Spleen (tissue), 7 donors: ENCODE results near the gene EEF2K.

ENCODE experiments used
- CTCF ChIP-seq, 11 experiments: fragments of 200-600 bp in 7 of 11; fragments of 450-650 bp in 4 of 11; sonication (generic) in 4 of 11; IDR thresholded peaks in 8 of 11; conservative IDR thresholded peaks in 3 of 11; 1 replicate in 7 of 11; 2 replicates in 4 of 11; pipeline versions ENCODE4 v1.4.0 to v1.8.0; 2016 to 2021; ENCODE audit warnings: antibody characterized with exemption in 11 of 11, inconsistent platforms in 4 of 11, mild to moderate bottlenecking in 1 of 11
- POLR2A ChIP-seq, 3 donors: fragments of 450-650 bp; IDR thresholded peaks; one replicate each; pipeline ENCODE4 v1.5.1; 2017; ENCODE audit warnings: antibody characterized with exemption in 3 of 3, mild to moderate bottlenecking in 1 of 3
- donor health status: DM: no; HTN: no; CAD: no; lungs with moderate emphysema.
- donor health status: DM: no; HTN: no; CAD: no.
- donor health status: DM: no; HTN: no; CAD: no.

GRCh38 chr16:22323959-22324786 lies 118.1 kb downstream of the EEF2K start:
- TF ChIP-seq CTCF (IDR thresholded peaks at IDR 0.05 in 8 of 11, conservative IDR thresholded peaks at IDR 0.05 in 3 of 11): no peak
- no peak for TF ChIP-seq POLR2A (IDR thresholded peaks at IDR 0.05)
